Femur (tissue), 1 donor: ENCODE data around the gene ARHGAP15.

ENCODE experiments used
- DNase-seq: peaks from one replicate; pipeline ENCODE4 v3.0.0-alpha.2; 2017

The ARHGAP15 gene

GRCh38 chr2:143354050-143354750 lies 225.0 kb downstream of the ARHGAP15 start:
- DNase-seq: no peak

DNA sequence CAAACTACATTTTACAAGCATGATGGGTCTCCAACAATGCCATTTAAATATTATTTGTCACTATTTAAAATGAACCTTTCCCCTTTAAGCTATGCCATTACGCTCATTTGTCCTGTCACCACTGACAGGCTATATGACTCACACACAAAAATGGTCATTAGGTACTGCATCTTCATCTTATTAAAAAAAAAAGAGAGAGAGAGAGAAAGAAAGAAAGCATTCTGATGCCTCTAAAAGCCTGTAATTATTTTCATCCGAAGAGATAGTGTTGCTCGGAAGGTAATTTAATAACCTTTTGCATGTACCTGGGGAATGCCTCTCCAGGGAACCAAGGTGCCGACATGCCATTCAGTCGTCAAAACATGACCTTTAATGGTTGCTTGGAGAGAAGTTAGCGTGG lies 226.7 kb downstream of the ARHGAP15 start:
- no peak for DNase-seq

DNA sequence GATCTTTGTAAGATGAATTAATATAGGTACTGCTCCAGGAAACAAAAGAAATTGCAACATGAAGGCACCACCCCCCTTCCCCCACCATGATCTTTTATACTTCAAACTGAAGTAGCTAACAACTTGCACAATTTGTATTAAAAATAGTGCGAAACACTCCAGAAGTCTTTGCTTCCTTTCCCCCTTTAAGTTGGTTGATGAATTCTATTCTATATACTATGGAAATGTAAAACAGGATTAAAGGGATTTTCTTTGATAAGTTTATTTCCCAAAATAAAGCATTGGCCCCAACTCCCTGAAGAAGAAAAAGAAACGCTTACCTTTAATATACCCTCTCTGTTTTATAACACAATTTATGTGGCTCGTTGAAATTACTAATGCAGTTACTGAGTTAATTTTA lies 227.1 kb downstream of the ARHGAP15 start:
- no peak for DNase-seq

- no peak for DNase-seq
Observed at GRCh38 chr2:143356736-143357446, 227.7 kb downstream of the ARHGAP15 start.

DNA sequence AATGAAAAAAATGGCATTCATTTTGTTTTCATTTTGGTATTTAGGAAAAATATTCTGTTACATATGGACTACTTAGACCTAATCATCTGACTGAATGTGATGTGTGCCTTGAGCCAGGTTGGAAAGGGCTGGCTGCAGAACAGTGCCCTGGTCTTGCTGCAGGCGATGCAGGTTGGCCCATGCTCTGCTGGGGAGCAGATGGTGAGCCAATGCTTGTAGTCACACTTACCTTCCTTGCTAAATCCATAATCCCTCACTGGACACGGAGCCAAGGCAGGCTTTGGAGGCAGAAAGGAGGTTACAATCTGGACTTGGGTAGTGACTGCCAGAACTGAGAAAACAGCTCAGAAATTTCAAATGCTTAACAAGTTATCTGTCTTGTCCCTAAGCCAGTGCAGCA lies 228.7 kb downstream of the ARHGAP15 start:
- peak; percentile 17 for DNase-seq

DNA sequence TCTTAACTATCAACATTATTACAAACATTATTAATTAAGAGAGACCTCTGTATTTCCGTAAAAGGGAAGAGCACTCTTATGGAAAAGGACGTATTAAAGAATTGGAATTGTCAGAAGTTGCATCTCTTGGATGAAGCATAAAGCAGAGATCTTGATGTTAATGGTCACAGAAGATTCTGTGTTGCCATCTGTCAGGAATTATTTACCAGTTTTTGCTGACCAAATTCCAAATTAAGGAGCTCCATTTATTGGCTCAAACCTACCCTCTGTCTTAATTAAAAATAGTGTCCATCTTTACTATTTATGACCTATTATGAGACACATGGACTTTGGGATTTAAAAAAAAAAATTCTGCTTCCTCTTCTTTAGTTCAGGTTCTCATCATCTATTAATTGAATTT lies 232.1 kb downstream of the ARHGAP15 start:
- no peak for DNase-seq

DNA sequence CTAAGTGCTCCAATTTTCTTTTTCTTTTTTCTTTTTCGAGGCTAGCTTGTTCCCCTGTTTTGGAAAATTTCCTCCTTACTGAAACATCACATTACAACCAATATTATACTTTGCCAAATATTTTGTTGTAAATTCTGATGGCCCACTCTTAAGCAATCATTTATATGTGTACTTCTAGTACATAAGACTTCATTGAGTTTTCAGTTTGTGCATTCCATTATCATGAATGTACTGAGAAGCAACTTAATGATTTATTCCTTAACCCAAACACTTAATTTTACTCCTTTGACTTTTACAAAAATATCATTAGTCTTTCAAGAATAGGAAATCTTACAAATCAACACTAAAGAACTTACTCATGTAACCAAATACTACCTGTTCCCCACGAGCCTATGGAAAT lies 242.4 kb downstream of the ARHGAP15 start:
- no peak for DNase-seq

DNA sequence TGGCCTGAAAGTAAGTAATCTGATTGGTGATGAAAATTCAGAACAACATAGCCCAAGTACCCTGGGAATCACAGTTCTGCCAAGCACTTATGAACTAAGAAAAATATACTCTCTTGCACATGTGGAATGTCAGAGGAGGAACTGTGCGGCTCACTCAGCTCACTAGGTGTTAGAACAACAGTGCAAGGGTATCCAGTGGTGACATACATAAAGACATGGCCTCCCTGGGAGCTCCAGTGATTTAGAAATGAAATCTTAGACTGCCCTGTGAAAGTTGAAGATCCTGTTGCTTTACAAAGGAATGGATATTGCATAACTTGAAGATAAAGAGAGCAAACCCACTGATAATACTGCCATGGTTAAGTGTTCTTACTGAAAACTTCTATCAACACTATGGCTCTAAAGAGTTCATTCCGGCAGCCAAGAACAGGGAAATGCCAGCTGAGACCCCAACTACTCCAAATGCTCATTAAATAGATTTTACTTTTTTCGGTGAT lies 246.2 kb downstream of the ARHGAP15 start:
- DNase-seq: no peak

DNA sequence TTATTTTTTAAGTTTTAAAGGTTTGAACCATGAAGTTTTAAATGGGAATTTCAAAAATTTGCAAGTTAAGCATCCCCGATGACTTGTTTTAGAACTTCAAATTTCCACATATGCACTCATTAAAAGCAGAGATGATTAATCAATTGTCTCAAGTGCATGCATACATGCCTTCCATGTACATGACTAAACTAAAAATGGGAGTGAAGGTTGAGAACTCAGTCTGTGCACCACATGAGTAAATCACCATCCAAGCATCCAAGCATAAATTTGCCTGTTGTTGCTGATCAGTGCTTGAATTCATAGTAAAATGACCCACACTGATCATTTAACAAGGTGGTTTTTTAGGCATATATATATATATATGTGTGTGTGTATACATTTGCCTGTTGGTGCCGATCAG lies 249.8 kb downstream of the ARHGAP15 start:
- no peak for DNase-seq

DNA sequence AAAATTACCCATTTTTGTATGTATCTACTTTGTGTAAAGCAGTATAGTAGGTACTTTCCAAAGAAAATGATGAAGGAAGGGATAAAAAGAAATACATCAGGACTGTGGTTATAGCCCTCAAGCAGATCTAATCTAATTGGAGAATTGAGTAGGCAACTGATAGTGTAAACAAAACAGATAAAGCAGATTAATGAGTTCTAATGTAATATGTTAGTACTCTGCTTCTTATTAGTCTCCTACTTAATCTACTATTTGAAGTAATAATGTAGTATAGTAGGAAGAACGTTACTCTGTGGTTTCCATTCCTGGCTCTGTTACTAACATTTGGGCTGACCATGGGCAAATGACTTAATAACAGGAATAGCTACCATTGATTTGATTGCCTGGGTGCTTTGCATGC lies 250.7 kb downstream of the ARHGAP15 start:
- DNase-seq: no peak

- no peak for DNase-seq
Observed at GRCh38 chr2:143382573-143382972, 253.4 kb downstream of the ARHGAP15 start.

GRCh38 chr2:143383016-143383415 lies 253.8 kb downstream of the ARHGAP15 start:
- DNase-seq: no peak

DNA sequence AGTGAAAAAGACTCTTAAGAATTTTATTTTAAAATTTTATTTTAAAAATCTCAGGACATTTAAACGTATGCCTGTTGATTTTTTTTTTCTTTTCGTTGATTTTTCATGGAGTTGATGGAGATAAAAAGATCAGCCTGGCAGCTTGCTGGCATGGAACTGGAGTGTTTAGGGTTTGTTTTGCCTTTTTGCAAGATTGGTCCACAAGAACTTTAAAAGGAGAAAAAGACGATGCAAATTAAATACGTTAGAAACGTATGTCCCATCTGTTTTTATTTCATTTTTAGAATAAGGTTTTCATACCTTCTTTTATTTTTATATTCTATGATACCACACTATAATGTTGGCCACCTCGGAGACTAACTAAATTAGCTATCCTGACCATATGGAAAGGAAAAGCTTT lies 254.9 kb downstream of the ARHGAP15 start:
- DNase-seq: no peak

GRCh38 chr2:143390171-143390570 lies 261.0 kb downstream of the ARHGAP15 start:
- DNase-seq: no peak

DNA sequence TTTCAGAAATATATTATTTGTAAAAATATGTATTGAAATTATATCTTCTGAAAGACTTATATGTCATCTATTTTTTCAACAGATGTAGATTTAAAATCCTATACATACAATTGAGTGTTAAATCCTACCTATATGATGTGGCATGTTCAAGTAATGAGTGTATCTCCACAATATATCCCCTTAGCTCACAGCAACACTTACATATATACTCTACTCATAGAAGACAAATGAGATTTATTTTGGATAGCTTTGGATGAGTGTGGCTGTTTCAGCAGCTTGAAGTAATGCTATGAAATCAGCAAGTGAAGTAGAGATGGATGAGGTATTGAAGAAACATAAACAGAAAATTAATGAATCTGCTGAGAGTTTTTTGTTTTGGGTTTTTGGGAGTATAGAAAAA lies 263.1 kb downstream of the ARHGAP15 start:
- DNase-seq: no peak

DNA sequence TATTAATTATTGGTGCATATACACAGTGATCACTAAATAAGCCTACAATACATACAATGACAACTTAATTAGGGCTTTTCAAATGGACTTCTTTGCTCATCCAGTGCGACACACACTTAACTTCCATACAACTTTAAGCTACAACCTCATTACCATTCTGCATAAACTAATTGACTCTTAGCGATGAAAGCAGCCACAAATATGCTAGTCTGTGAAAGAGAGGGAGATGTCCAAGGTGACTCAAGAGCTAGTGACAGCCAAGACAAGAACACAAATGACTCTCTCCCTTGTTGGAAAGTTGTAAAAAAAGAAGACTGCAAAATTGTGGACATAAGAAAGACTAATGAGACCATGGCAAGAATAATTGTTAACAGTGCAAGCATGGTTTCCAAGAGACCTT lies 264.8 kb downstream of the ARHGAP15 start:
- no peak for DNase-seq

- no peak for DNase-seq
Observed at GRCh38 chr2:143397884-143398614, 268.8 kb downstream of the ARHGAP15 start.

DNA sequence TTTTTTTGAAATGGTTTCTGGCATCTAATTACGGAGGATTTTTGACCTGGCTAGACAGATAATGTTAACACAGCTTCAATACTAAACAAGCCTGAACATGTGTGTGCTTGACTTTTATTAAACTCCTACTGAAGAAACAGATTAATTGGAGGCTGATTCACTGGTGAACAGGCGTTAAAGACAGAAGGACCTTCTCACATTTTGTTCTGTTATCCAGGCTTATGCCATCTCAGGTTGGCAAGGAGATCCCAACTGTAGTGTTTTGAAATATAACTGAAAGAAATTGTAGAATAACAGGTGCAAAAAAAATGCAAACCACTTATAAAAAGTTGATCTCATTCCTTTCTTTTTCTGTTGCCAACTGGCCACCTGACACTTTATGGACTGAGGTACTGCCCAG lies 269.6 kb downstream of the ARHGAP15 start:
- DNase-seq: no peak

- no peak for DNase-seq
Observed at GRCh38 chr2:143399631-143400069, 270.4 kb downstream of the ARHGAP15 start.

- no peak for DNase-seq
Observed at GRCh38 chr2:143401861-143402260, 272.6 kb downstream of the ARHGAP15 start.

DNA sequence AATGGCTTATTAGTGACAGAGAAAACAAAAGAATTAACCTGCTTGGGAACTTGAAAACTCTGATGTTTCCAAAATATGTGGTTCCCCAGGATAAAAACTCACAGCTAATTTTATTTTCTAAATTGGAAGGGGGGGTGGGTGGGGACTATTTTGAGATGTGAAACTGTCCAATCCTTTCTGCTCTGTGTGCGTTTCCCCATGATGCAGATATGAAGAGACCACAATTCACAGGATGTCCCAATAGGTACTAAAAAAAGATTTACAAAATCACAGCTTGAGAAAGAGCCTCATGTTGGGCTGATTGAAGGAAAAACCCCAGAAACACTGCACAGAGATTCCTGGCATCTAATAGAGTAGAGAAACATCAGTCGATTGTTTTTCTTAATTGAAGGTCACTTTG lies 273.2 kb downstream of the ARHGAP15 start:
- DNase-seq: no peak

DNA sequence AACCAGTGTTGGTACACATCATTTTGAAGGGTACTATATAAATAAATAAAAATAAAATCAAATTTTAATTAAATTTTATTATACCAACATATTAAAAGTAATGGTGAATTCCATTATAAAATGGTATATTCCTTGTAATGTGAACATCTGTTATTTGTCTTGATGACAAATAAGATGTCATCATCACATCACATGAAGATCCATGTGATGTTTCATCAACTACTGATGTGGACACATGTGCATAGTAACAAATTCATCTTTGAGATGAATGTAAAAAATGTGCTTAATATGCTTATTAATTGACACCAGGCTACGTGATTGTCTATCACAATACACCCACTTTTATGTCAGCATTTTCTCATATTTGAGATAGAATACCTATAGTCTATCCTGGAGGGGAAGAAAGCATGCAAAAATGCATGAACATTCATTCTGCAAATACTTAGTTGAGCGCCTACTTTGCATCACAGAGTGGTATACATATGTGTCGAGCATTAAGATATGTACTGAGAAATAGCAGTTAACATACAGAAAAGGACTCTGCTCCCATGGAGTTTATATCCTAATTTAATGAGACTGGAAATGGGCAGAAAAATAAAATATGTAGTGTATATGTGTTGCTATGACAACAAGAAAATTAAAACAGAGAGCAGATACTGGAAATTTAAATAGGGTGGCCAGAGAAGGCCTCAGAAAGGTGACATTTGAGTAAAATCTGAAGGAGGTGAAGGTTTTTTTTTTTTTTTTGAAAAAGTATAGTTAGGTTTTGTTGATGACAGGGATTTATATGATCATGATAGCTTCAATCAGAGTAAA lies 281.1 kb downstream of the ARHGAP15 start:
- DNase-seq: no peak

GRCh38 chr2:143415571-143415970 lies 286.4 kb downstream of the ARHGAP15 start:
- DNase-seq: no peak
